ENCODE data around the gene TUNAR.

The TUNAR gene

GRCh38 chr14:95948558-95948981 is 71.9 kb downstream of the TUNAR start:
- no peaks in the 10 kb centered on the region for H3K9me3 ChIP-seq (ENCODE audit: control insufficient read depth, low read length)

GRCh38 chr14:95951359-95951758 is 74.7 kb downstream of the TUNAR start:
- Histone ChIP-seq H3K4me1 (peaks cover 9% of the 10 kb centered on the region), H3K27me3 (ENCODE audit: control insufficient read depth, insufficient read depth, low read length) (no peaks in the 10 kb centered on the region), H3K27ac (no peak overlapping the region), H3K9ac (no peak overlapping the region), H3K4me2 (ENCODE audit: low read length) (no peak overlapping the region), H3K9me3 (ENCODE audit: control insufficient read depth, low read length) (no peaks in the 10 kb centered on the region), H2AFZ (no peak overlapping the region), H3K79me2 (no peaks in the 10 kb centered on the region), H3K4me3 (ENCODE audit: low read depth, low read length) (no peak overlapping the region), H3K36me3 (ENCODE audit: control insufficient read depth, insufficient read depth, low read length) (no peaks in the 10 kb centered on the region)
- TF ChIP-seq CTCF (IDR thresholded peaks at IDR 0.05), result no peak

More at GRCh38 chr14:95948558-95948981, 71.9 kb downstream of the TUNAR start:
- no peaks in the 10 kb centered on the region for H3K27me3 ChIP-seq (ENCODE audit: control insufficient read depth, insufficient read depth, low read length)
- no peaks in the 10 kb centered on the region for H3K79me2 ChIP-seq
- TF ChIP-seq CTCF (IDR thresholded peaks at IDR 0.05), result no peak
- H2AFZ ChIP-seq, result no peak overlapping the region
- no peak overlapping the region for H3K4me2 ChIP-seq (ENCODE audit: low read length)
- peaks cover 3% of the 10 kb centered on the region for H3K4me1 ChIP-seq
- no peaks in the 10 kb centered on the region for H3K36me3 ChIP-seq (ENCODE audit: control insufficient read depth, insufficient read depth, low read length)
- H3K27ac ChIP-seq, result no peak overlapping the region
- H3K9ac ChIP-seq, result no peak overlapping the region
- H3K4me3 ChIP-seq (ENCODE audit: low read depth, low read length), result no peak overlapping the region

GRCh38 chr14:95953111-95953724 is 76.6 kb downstream of the TUNAR start:
- H3K4me2 ChIP-seq (ENCODE audit: low read length), result no peak overlapping the region
- H3K9ac ChIP-seq, result no peak overlapping the region
- H2AFZ ChIP-seq, result no peak overlapping the region
- no peaks in the 10 kb centered on the region for H3K79me2 ChIP-seq
- no peak overlapping the region for H3K4me3 ChIP-seq (ENCODE audit: low read depth, low read length)
- H3K27me3 ChIP-seq (ENCODE audit: control insufficient read depth, insufficient read depth, low read length), result no peaks in the 10 kb centered on the region
- no peak for TF ChIP-seq CTCF (IDR thresholded peaks at IDR 0.05)
- peaks cover 17% of the 10 kb centered on the region for H3K4me1 ChIP-seq
- H3K36me3 ChIP-seq (ENCODE audit: control insufficient read depth, insufficient read depth, low read length), result no peaks in the 10 kb centered on the region
- no peak overlapping the region for H3K27ac ChIP-seq
- H3K9me3 ChIP-seq (ENCODE audit: control insufficient read depth, low read length), result no peaks in the 10 kb centered on the region

GRCh38 chr14:95956601-95957460 is 80.2 kb downstream of the TUNAR start:
- Histone ChIP-seq H3K4me3 (ENCODE audit: low read depth, low read length) (no peak overlapping the region), H3K9me3 (ENCODE audit: control insufficient read depth, low read length) (no peaks in the 10 kb centered on the region), H3K79me2 (no peaks in the 10 kb centered on the region), H3K27ac (no peak overlapping the region), H2AFZ (peak overlapping the region; percentile 38), H3K27me3 (ENCODE audit: control insufficient read depth, insufficient read depth, low read length) (no peaks in the 10 kb centered on the region), H3K9ac (no peak overlapping the region), H3K4me1 (peaks cover 18% of the 10 kb centered on the region), H3K4me2 (ENCODE audit: low read length) (no peak overlapping the region), H3K36me3 (ENCODE audit: control insufficient read depth, insufficient read depth, low read length) (no peaks in the 10 kb centered on the region)
- no peak for TF ChIP-seq CTCF (IDR thresholded peaks at IDR 0.05)
